Pancreas (tissue), 10 donors: ENCODE results near the gene GREM1. TPM values are rescaled to one million over a fixed set of nuclear protein-coding genes. Genes with fewer than 3 reads are reported as not detected.

Experiments
- ATAC-seq, 4 donors: fragments of 200-7000 bp; cut with Tn5 transposase; one replicate each; pipeline versions ENCODE4 v1.8.0 to v1.9.1; 2020; ENCODE audit warnings: mild to moderate bottlenecking in 4 of 4, moderate library complexity in 4 of 4
- DNase-seq, 6 donors: peaks; one replicate each; pipeline ENCODE4 v3.0.0-alpha.2; 2020
- FAIRE-seq: peaks from 2 replicates; lab custom pipeline; 2012; peaks lifted over from hg19 to GRCh38; lab: Jason Lieb, UNC
- H3K27ac ChIP-seq, 4 donors: fragments of 200-600 bp; sonication (generic); 1 replicate in 3 of 4; 2 replicates in 1 of 4; pipeline versions ENCODE4 v1.5.0 to v1.8.0; 2020
- H3K27me3 ChIP-seq, 4 donors: fragments of 200-600 bp; one replicate each; pipeline ENCODE4 v1.8.0; 2021
- H3K36me3 ChIP-seq, 3 donors: fragments of 200-600 bp; sonication (generic) in 1 of 3; one replicate each; pipeline versions ENCODE4 v1.5.0 to v1.8.0; 2020 to 2021
- H3K4me1 ChIP-seq, 3 donors: fragments of 200-600 bp; one replicate each; pipeline ENCODE4 v1.8.0; 2021
- H3K4me3 ChIP-seq, 4 donors: fragments of 200-600 bp; sonication (generic) in 2 of 4; one replicate each; pipeline versions ENCODE4 v1.5.0 to v1.8.0; 2020 to 2021
- H3K9me3 ChIP-seq, 4 donors: fragments of 200-600 bp; one replicate each; pipeline ENCODE4 v1.8.0; 2021
- WGBS, 2 donors: extraction: QIAGEN DNeasy Blood & Tissue Kit; methylation state at CpG; one replicate each; pipeline ENCODE4 v1.1.7; 2013; 5-methylcytosine and 5-hydroxymethylcytosine counted together
- intact Hi-C, 3 donors: fragments of 100-400 bp; cut with DNase I; formaldehyde crosslinking; loops; one replicate each; pipeline versions ENCODE4 v1.11.1 to v1.14.2; 2022
- polyA plus RNA-seq, 2 donors: library from polyadenylated mRNA; stranded (reverse); fragments of 200-250 nt; gene quantifications; one replicate each; pipeline ENCODE4 v1.2.3, GENCODE V29; 2013
- total RNA-seq, 6 donors: library from RNA; stranded (reverse); fragmentation: NEBNext Ultra II Directional in 4 of 6; extraction: Animal tissue kit (Norgen Biotek cat#: 25700) in 4 of 6; gene quantifications; one replicate each; pipeline versions ENCODE4 v1.2.1 to v1.2.4, GENCODE V29; 2021 to 2023
- TF ChIP-seq, protein P1 (sequence below), 4 donors: fragments of 200-600 bp; sonication (generic) in 3 of 4; IDR thresholded peaks; one replicate each; pipeline versions ENCODE4 v1.5.0 to v1.8.0; 2021; ENCODE audit warnings: antibody characterized with exemption in 4 of 4
- donor health status: healthy with polysubstance abuse.
- donor health status: DM: no; HTN: no; CAD: no; lungs with moderate emphysema.
- donor health status: DM: no; HTN: no; CAD: no.
- donor health status: control.
- donor health status: control.
- donor health status: Bipolar disorder and iron deficiency.
- donor health status: DM: yes; HTN: yes; CAD: no.
- donor health status: DM: no; HTN: no; CAD: no.
- donor health status: DM: no; HTN: no; CAD: no.
- donor health status: DM: yes; HTN: yes; CAD: no.

GREM1 gene
- total and polyA plus RNA-seq, 8 donors = 0.24 to 4.8 (median 0.83) TPM

DNA sequence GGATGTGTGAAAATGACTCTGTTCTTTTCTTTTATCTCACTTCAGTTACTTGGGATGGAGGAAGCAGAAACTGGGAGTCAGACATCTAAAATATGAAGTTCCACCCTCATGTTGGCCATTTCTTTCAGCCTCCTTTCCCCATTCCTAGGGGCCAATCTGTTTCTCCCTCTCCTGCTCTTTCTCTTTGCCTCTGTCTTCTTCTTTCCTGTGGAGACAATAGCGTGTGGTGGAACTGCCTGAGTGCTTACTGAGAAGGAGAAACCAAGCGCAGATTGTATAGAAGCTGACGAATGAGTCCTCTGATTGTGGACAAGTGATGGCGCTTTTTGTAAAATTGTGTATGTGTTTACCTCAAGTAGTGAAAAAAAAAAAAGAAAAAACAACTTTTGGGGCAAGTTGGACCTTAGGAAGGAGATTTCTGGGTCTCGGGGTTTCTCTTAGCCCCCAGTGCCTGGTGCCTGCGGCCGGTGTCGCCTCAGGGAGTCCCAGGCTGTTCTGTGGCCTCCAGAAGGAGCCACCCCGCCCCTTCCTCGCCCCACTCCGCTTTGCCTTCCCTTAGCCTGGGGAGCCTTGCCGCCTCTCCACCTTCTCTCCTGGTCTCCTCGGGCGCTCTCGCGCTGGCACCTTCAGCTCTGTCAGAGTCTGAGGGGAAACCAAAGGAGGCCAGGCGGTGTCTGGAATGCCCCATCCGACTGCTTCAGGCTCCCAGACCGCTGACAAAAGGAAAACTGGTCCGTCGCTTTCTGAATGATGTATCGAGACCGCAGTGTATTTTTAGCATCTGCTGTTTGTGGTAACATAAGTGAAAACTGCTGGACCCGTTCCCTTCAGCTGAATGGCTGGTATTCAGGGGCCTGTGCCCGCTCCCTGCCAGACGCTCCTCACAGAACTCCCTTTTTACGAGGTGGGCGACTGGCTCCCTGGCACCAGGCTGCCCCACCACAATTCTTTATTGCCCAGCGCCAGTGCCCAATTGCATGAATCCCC lies 46.2 kb upstream of the GREM1 start:
- FAIRE-seq (no peak), ATAC-seq (no peak), DNase-seq (no peak)
- Histone ChIP-seq H3K27ac (no peak overlapping the region), H3K36me3 (no peaks in the 10 kb centered on the region), H3K27me3 (no peaks in the 10 kb centered on the region), H3K9me3 (no peaks in the 10 kb centered on the region), H3K4me3 (no peak overlapping the region), H3K4me1 (no peaks in the 10 kb centered on the region)
- TF ChIP-seq, protein P1, sequence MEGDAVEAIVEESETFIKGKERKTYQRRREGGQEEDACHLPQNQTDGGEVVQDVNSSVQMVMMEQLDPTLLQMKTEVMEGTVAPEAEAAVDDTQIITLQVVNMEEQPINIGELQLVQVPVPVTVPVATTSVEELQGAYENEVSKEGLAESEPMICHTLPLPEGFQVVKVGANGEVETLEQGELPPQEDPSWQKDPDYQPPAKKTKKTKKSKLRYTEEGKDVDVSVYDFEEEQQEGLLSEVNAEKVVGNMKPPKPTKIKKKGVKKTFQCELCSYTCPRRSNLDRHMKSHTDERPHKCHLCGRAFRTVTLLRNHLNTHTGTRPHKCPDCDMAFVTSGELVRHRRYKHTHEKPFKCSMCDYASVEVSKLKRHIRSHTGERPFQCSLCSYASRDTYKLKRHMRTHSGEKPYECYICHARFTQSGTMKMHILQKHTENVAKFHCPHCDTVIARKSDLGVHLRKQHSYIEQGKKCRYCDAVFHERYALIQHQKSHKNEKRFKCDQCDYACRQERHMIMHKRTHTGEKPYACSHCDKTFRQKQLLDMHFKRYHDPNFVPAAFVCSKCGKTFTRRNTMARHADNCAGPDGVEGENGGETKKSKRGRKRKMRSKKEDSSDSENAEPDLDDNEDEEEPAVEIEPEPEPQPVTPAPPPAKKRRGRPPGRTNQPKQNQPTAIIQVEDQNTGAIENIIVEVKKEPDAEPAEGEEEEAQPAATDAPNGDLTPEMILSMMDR (IDR thresholded peaks at IDR 0.05) = no peak
- WGBS, 2 donors = 95 to 97% methylated on average over 28 to 29 of the region's 29 CpGs
- intact Hi-C loops = no loop called here

DNA sequence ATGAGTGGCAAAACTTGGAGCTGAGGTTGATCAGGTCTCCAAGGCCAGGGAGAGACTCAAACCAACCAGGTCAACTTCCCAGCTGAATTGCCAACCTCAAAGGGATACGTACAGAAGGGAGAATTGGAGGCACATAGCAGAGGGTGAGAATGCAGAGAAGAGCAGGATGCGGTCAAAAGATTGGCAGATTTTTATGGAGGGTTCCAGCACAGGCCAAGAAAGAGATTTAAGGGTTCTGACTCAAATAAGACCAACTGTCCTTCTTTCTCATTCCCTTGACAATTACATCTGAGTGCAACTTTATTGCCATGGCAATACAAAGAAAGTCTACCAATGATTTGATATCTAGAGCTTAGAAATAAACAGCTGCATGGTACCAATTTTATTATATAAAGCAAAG lies 43.1 kb upstream of the GREM1 start:
- intact Hi-C loops = no loop called here
- ATAC-seq = no peak
- Histone ChIP-seq H3K4me1 (peaks cover 3 to 9% (median 7%) of the 10 kb centered on the region in 3 donors), H3K27me3 (no peaks in the 10 kb centered on the region), H3K4me3 (no peak overlapping the region), H3K27ac (no peak overlapping the region), H3K9me3 (no peaks in the 10 kb centered on the region), H3K36me3 (no peaks in the 10 kb centered on the region)
- no peak for FAIRE-seq
- TF ChIP-seq, protein P1 (IDR thresholded peaks at IDR 0.05) = no peak
- no peak for DNase-seq
- 97% methylated on average over 2 of the region's 2 CpGs for WGBS, 2 donors

DNA sequence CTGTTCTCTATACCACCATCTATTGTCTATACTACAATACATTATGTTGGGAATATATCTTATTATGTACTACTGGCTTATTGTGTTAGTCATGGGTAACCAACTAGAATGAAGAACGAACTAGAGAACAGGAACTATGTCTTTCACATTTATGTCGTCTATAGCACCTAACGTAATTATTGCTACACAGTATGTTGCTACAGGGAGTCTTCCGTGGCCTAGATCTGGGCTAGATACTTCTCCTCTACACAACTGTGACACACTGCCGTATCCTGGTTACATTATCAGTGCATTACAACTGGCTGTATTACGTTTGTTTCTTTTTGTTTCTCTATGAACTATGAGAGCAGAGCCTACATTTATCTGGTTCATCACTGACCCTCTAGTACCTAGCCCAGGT lies 42.3 kb upstream of the GREM1 start:
- no peaks in the 10 kb centered on the region for H3K27me3 ChIP-seq
- WGBS, 2 donors = 68 to 73% methylated on average over 6 of the region's 6 CpGs
- no peak for FAIRE-seq
- no peak overlapping the region for H3K4me3 ChIP-seq
- ATAC-seq = peak in 1 of 4 donors; percentile 26
- no peak for DNase-seq
- peaks cover 3 to 9% (median 7%) of the 10 kb centered on the region in 3 donors for H3K4me1 ChIP-seq
- no peaks in the 10 kb centered on the region for H3K9me3 ChIP-seq
- intact Hi-C loops = no loop called here
- no peaks in the 10 kb centered on the region for H3K36me3 ChIP-seq
- H3K27ac ChIP-seq = no peak overlapping the region
- TF ChIP-seq, protein P1 (IDR thresholded peaks at IDR 0.05) = no peak

DNA sequence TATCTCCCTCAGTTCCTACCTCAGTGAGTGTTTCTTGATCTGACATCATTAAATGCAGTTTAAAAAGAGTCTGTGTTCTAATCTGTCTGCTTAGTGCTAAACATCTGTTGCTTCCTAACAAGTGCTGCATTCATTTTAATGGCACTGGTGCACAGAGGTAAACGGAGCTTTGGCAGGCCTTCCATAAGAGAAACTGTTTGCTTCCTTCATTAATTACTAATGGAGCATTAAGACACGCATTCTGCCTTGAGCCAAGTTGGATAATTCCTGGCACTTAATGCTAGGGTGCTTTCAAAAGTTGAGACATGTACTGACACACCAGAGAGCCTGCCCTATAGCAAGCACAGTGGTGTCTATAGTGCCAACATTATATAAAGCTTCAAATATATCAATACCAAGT lies 41.6 kb upstream of the GREM1 start:
- H3K9me3 ChIP-seq = no peaks in the 10 kb centered on the region
- intact Hi-C loops = no loop called here
- peak in 1 of 4 donors; percentile 42 for ATAC-seq
- no peaks in the 10 kb centered on the region for H3K36me3 ChIP-seq
- no peak overlapping the region for H3K27ac ChIP-seq
- H3K27me3 ChIP-seq = no peaks in the 10 kb centered on the region
- peaks cover 3 to 9% (median 7%) of the 10 kb centered on the region in 3 donors for H3K4me1 ChIP-seq
- no peak for FAIRE-seq
- DNase-seq = no peak
- H3K4me3 ChIP-seq = no peak overlapping the region
- TF ChIP-seq, protein P1 (IDR thresholded peaks at IDR 0.05) = no peak
- 57 to 58% methylated on average over 2 of the region's 2 CpGs for WGBS, 2 donors
